ENCODE measurements around the gene UST.

The UST gene

DNA sequence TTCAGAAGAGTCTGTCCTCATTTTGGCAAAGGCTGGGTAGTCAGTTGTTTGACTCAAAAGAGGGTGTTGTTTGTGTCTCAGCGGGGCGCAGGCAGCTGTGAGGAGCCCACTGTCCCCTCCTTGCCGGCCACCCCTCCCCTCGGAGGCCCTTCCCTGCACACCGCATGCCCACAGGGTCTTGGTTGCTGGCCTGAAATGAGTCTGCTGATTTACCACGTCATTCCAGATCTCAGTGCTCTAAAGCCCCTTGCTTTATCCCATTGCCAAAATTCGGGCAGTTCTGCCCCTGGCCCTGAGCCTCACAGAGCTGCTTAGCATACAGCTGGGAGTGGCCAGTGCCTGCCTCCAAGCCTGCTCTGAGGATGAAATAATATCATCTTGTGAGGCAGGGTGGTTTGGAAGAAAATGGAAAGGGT, 220.7 kb downstream of the UST start:
- no peak for TF ChIP-seq ZFX (IDR thresholded peaks at IDR 0.05)
- TF ChIP-seq, protein P1, sequence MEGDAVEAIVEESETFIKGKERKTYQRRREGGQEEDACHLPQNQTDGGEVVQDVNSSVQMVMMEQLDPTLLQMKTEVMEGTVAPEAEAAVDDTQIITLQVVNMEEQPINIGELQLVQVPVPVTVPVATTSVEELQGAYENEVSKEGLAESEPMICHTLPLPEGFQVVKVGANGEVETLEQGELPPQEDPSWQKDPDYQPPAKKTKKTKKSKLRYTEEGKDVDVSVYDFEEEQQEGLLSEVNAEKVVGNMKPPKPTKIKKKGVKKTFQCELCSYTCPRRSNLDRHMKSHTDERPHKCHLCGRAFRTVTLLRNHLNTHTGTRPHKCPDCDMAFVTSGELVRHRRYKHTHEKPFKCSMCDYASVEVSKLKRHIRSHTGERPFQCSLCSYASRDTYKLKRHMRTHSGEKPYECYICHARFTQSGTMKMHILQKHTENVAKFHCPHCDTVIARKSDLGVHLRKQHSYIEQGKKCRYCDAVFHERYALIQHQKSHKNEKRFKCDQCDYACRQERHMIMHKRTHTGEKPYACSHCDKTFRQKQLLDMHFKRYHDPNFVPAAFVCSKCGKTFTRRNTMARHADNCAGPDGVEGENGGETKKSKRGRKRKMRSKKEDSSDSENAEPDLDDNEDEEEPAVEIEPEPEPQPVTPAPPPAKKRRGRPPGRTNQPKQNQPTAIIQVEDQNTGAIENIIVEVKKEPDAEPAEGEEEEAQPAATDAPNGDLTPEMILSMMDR (conservative IDR thresholded peaks at IDR 0.05) = no peak
- H3K27ac ChIP-seq = no peak overlapping the region

DNA sequence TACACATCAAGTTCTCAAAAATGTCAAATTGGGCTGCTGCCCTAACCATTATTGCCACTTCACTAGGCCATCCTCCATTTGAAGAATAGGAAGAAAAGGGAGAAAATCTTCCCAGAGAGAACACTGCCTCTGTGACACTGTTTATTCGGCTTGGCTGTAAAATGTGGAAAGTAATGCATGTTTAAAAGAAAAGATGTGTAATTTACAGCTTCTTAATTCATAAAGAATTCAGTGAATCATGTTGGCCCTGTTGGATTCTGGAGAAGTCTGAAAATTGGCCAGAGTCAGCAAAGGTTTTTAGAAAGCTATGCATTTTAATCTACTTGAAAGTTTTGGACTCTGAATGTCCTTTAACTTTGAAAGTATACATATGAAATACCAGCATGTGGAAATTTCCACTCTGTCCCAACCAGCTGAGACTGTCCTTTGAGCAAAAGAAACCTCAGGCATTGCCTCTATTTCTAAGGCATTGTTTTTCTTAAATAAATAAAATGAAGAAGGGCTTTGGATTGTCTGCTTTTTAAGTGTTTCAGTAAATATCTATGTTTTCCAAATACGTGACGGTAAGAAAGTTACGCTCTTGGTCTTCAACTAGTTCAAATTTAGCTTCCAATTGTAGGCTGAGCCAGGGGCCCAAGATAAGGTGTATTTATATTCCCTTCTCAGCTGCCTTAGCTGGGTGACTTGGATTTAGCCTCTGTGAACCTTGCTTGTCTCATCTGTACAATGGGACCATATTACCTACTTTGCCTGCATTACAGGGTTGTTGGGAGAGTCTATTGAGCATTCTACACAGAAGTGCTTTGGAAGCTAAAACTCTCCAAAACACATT, 222.2 kb downstream of the UST start:
- H3K27ac ChIP-seq = no peak overlapping the region
- TF ChIP-seq ZFX (IDR thresholded peaks at IDR 0.05) = no peak
- TF ChIP-seq, protein P1 (conservative IDR thresholded peaks at IDR 0.05) = no peak

DNA sequence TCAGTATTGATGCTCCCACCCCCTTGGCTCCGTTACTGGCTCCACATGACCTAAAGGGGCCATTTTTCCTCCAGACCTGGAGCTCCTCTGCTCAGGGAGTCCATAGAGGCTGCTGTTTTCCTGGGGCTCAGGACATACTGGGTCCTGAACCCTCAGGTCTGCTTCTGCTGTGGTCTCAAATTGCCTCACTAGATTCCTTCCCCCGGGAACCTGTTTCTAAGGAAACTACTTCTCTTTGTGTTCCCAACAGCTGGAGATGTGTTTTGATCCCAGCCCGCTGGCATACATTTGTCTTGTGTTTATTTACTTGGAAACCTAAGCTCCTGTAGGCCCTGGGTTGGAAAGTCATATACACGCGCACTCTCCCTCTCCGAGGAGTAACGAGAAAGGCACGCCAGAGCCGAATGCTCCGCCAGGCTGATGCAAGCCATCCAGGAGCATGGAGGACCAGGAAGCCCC, 222.8 kb downstream of the UST start:
- no peak overlapping the region for H3K27ac ChIP-seq
- no peak for TF ChIP-seq ZFX (IDR thresholded peaks at IDR 0.05)
- TF ChIP-seq, protein P1 (conservative IDR thresholded peaks at IDR 0.05) = no peak

DNA sequence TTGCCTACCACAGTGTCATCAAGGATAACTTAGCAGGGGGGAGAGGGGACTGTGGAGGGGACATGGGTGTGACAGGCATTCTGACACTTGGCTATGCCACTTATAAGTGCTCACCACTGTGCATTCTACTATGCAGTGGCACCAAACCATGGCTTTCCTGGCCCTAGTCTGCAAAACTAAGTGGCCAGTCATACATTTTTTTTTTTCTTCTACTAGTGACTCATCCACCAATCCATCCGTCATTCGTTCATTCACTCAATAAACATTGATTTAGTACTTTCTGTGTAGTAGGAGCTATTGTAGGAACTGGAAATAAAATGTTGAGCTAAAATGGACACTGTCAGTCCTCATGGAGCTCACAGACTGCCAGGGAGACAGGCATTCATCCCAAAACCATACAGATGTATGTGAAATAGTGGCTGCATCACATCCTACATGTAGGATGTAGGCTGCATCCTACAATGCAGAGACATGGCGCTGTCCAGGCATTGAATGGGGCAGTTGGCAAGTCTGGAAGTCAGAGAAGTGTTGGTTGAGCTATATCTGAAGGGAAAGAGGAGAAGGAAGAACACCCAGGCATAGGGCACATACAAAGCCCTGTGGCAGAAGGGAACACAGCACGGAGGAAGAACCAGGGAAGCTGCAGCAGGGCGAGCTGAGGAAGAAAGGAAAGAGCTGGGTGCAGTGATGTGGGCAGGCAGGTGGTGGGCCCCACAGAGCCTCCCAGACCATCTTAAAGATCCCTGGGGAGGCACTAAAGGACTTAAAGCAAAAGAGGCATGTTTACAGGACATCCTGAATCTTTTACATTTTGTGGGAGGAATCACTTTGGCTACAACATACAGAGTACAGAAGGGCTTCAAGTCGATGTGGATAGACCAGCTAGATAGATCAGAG, 224.4 kb downstream of the UST start:
- no peak overlapping the region for H3K27ac ChIP-seq
- no peak for TF ChIP-seq ZFX (IDR thresholded peaks at IDR 0.05)
- TF ChIP-seq, protein P1 (conservative IDR thresholded peaks at IDR 0.05) = no peak

DNA sequence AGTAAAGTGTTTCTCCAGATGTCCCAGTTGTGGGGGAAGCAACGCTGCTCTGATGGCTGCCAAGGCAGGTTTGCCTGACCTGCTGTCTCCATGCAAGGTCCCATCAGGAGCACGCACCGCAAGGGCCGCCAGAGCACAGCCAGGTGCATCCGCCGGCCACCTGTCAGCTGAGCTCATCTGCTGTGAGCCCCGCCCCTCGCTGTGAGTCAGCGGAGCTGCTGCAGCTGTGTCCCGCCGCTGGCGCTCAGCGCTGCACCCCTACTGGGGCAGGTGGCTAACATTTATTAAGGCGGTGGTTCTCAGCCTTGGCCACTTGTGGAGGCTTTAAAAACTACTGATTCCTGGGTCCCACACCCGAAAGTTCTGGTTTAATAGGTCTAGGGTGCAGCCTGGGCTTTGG, 225.7 kb downstream of the UST start:
- TF ChIP-seq ZFX (IDR thresholded peaks at IDR 0.05) = no peak
- TF ChIP-seq, protein P1 (conservative IDR thresholded peaks at IDR 0.05) = no peak
- no peak overlapping the region for H3K27ac ChIP-seq

DNA sequence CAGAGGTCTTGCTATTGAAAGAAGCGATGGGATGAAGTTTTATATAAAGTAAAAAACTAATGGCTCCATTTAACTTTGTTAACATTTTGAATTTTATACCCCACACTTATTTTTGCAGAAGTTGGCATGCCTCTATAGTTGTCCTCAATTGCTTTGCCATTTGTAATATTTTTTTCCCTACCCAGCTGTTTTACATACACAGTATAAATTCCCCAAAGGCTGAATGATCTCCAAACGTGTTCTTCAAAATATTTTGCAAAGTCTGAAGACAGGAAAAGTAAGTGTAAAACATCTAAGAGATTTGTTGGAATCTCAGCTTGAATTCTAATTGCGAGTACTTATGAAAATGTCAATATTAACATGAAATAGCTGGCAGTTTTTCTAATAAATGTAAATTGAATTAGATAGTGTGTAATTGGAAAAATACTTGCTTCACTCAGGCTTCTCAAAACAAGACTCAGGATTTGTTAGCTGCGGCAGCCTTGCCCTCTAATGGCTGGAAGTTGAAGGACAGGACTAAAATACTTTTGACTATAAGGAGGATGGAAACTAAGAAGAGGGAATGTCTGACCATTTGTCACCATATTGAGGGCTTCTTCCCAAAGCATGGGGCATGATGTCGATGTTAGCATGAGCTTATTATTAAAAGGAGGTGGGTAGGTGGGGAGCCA, 226.8 kb downstream of the UST start:
- no peak overlapping the region for H3K27ac ChIP-seq
- TF ChIP-seq ZFX (IDR thresholded peaks at IDR 0.05) = no peak
- TF ChIP-seq, protein P1 (conservative IDR thresholded peaks at IDR 0.05) = peak; percentile 63

Measured in C4-2B (cell line).